ENCODE measurements around the gene ZNF546.

The ZNF546 gene

GRCh38 chr19:39963898-39964297 lies 33.0 kb upstream of the ZNF546 start:
- no peak for DNase-seq (ENCODE audit: extremely low read depth, low read depth)
- TF ChIP-seq, protein P1, sequence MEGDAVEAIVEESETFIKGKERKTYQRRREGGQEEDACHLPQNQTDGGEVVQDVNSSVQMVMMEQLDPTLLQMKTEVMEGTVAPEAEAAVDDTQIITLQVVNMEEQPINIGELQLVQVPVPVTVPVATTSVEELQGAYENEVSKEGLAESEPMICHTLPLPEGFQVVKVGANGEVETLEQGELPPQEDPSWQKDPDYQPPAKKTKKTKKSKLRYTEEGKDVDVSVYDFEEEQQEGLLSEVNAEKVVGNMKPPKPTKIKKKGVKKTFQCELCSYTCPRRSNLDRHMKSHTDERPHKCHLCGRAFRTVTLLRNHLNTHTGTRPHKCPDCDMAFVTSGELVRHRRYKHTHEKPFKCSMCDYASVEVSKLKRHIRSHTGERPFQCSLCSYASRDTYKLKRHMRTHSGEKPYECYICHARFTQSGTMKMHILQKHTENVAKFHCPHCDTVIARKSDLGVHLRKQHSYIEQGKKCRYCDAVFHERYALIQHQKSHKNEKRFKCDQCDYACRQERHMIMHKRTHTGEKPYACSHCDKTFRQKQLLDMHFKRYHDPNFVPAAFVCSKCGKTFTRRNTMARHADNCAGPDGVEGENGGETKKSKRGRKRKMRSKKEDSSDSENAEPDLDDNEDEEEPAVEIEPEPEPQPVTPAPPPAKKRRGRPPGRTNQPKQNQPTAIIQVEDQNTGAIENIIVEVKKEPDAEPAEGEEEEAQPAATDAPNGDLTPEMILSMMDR (IDR thresholded peaks at IDR 0.05; ENCODE audit: low read depth, low read length): no peak

DNA sequence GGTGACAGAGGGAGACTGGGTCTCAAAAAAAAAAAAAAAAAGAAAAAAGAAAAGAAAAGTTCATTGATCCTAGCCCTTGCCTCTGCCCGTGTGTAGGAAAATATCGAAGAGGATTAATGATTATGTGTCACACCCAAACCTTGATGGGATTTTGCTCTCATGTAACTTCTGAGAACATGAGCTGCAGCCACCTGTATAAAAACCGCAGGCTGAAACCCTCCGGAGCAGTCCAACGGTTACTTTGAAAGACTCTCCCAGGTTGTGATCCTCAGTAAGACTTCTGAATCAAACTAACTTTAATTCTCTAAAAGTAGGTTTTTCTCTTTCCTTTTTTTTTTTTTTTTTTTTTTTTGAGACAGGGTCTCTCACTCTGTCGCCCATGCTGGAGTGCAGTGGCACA lies 30.2 kb upstream of the ZNF546 start:
- DNase-seq (ENCODE audit: extremely low read depth, low read depth): no peak

DNA sequence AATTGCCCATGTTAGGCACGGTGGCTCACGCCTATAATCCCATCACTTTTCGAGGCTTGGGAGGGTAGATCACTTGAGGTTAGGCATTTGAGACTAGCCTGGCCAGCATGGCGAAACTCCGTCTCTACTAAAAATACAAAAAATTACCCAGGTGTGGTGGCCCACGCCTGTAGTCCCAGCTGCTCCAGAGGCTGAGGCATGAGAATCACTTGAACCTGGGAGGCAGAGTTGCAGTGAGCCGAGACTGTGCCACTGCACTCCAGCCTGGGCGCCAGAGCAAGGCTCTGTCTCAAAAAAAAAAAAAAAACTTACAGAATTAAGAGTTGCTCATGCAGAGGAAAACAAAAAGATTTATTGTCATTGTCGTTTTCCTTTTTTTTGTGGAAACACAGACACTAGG lies 29.3 kb upstream of the ZNF546 start:
- TF ChIP-seq, protein P1 (IDR thresholded peaks at IDR 0.05; ENCODE audit: low read depth, low read length): no peak
- no peak for DNase-seq (ENCODE audit: extremely low read depth, low read depth)

More for the DNA sequence above, 30.2 kb upstream of the ZNF546 start:
- TF ChIP-seq, protein P1 (IDR thresholded peaks at IDR 0.05; ENCODE audit: low read depth, low read length): no peak

- no peak for DNase-seq (ENCODE audit: extremely low read depth, low read depth)
Observed at GRCh38 chr19:39968789-39969188, 28.1 kb upstream of the ZNF546 start.

DNA sequence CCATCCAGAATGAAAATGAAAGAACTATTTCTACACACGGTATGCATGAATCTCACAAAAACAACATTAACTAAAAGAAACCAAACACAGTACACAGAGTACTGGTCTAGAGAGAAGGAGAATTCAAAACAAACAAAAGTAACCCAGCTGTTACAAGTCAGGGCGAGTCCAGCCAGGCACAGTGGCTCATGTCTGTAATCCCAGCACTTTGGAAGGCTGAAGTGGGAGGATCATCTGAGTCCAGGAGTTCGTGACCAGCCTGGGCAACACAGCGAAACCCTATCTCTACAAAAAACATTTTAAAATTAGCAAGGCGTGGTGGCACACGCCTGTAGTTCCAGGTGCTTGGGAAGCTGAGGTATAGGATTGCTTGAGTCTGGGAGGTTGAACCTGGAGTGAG lies 27.6 kb upstream of the ZNF546 start:
- DNase-seq (ENCODE audit: extremely low read depth, low read depth): no peak
- TF ChIP-seq, protein P1 (IDR thresholded peaks at IDR 0.05; ENCODE audit: low read depth, low read length): no peak

More at GRCh38 chr19:39968789-39969188, 28.1 kb upstream of the ZNF546 start:
- TF ChIP-seq, protein P1 (IDR thresholded peaks at IDR 0.05; ENCODE audit: low read depth, low read length): no peak

GRCh38 chr19:39969681-39970424 lies 27.0 kb upstream of the ZNF546 start:
- TF ChIP-seq, protein P1 (IDR thresholded peaks at IDR 0.05; ENCODE audit: low read depth, low read length): no peak
- DNase-seq (ENCODE audit: extremely low read depth, low read depth): no peak

DNA sequence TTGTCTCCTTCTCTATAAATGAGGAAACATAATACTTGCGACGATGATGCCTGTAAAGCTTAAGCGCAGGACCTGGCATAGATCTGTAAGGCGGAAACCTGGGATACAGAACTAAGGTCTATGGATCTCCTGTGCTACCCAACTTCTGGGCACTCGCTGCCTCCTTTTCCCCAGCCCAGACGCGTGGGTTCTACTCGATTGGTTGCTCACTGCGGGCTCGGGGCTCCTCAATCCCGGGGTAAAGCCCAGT lies 26.5 kb upstream of the ZNF546 start:
- no peak for DNase-seq (ENCODE audit: extremely low read depth, low read depth)
- TF ChIP-seq, protein P1 (IDR thresholded peaks at IDR 0.05; ENCODE audit: low read depth, low read length): no peak

Measured in AG09319 (cell line).